Kidney epithelial cell (primary cell): Measurements from ENCODE around the gene RAI2. TPM values are rescaled to one million over a fixed set of nuclear protein-coding genes. Genes with fewer than 3 reads are reported as not detected.

Source experiments
- DNase-seq: peaks from one replicate; pipeline ENCODE4 v3.0.0-alpha.2; 2010; ENCODE audit warnings: low read depth
- H3K27me3 ChIP-seq: 2 replicates; pipeline ENCODE4 v1.6.0; 2011; ENCODE audit warnings: low read length; ENCODE audit not compliant: control insufficient read depth, insufficient read depth
- H3K36me3 ChIP-seq: 2 replicates; pipeline ENCODE4 v1.5.1; 2011; ENCODE audit warnings: low read length; ENCODE audit not compliant: control insufficient read depth, insufficient read depth
- H3K4me3 ChIP-seq: 2 replicates; pipeline ENCODE4 v1.5.1; 2011; ENCODE audit warnings: low read depth, mild to moderate bottlenecking, control low read depth, low read length
- CTCF ChIP-seq: IDR thresholded peaks from 2 replicates; pipeline ENCODE4 v1.5.1; 2011; ENCODE audit warnings: mild to moderate bottlenecking, moderate library complexity, low read length, control low read depth, inconsistent platforms; ENCODE audit not compliant: insufficient read depth, poor library complexity, severe bottlenecking
- total RNA-seq: library from RNA; depleted of rRNA; stranded (reverse); fragments of >200 nt; gene quantifications from 2 replicates; pipeline ENCODE4 v1.2.3, GENCODE V29; 2015

Gene RAI2
- total RNA-seq, 1 donor from 2014 or later, result 3.2 TPM

- Histone ChIP-seq H3K4me3 (no peak overlapping the region), H3K27me3 (peaks cover 5% of the 10 kb centered on the region), H3K36me3 (no peaks in the 10 kb centered on the region)
- no peak for TF ChIP-seq CTCF
- no peak for DNase-seq
Observed at GRCh38 chrX:17839269-17839668, 21.8 kb downstream of the RAI2 start.

GRCh38 chrX:17836830-17837229 lies 24.3 kb downstream of the RAI2 start:
- Histone ChIP-seq H3K27me3 (peaks cover 5% of the 10 kb centered on the region), H3K36me3 (no peaks in the 10 kb centered on the region), H3K4me3 (no peak overlapping the region)
- TF ChIP-seq CTCF, result no peak
- no peak for DNase-seq

DNA sequence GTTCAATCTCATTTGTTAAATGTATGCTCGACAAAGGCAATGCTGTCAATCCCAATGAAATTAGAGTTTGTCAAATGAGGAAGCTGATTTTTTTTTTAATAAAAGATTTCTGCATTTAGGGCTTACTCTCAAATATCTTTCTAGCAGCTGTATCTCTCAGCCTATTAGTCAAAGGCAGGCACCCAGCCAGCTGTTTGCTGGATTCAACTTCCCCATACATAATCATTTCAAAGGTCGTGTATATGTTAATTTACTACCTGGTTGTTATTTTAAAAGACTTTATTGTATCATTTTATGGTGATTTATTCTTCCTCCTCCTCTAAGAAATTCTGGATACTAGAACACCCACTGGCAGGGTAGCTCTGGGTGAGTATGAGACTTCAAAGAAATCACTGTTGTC lies 27.1 kb downstream of the RAI2 start:
- Histone ChIP-seq H3K36me3 (no peaks in the 10 kb centered on the region), H3K4me3 (no peak overlapping the region), H3K27me3 (peaks cover 5% of the 10 kb centered on the region)
- no peak for DNase-seq
- TF ChIP-seq CTCF, result no peak

DNA sequence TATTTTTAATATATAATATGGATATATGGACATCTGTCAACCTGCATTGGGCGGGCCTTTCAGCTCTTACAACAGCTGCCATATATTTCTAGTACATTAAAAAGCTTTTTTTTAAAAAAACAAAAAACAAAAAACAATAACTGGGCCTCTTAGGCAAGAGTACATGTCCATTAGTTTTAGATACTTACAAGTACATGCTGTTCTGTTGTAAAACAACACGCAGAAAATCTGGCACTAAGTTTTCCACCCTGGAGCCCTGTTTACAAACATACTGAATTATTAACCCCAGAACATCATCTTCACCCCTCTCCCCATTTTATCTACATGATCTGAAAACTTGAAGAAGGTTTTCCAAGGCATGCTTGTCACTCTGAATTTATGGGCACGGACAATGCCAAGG lies 29.8 kb downstream of the RAI2 start:
- TF ChIP-seq CTCF, result no peak
- no peak for DNase-seq
- no peak overlapping the region for H3K4me3 ChIP-seq
- H3K27me3 ChIP-seq, result no peaks in the 10 kb centered on the region
- no peaks in the 10 kb centered on the region for H3K36me3 ChIP-seq

- H3K4me3 ChIP-seq, result no peak overlapping the region
- H3K27me3 ChIP-seq, result no peaks in the 10 kb centered on the region
- H3K36me3 ChIP-seq, result no peaks in the 10 kb centered on the region
- no peak for DNase-seq
- TF ChIP-seq CTCF, result no peak
Observed at GRCh38 chrX:17830211-17830610, 30.9 kb downstream of the RAI2 start.

GRCh38 chrX:17829566-17829965 lies 31.5 kb downstream of the RAI2 start:
- no peaks in the 10 kb centered on the region for H3K36me3 ChIP-seq
- TF ChIP-seq CTCF, result no peak

More at GRCh38 chrX:17829566-17829965, 31.5 kb downstream of the RAI2 start:
- Histone ChIP-seq H3K4me3 (no peak overlapping the region), H3K27me3 (no peaks in the 10 kb centered on the region)
- no peak for DNase-seq
